H9 (cell line): Measurements from ENCODE around the gene SH3RF2. TPM values are rescaled to one million over a fixed set of nuclear protein-coding genes. Genes with fewer than 3 reads are reported as not detected.

Experiments
- DNase-seq: peaks from one replicate; pipeline ENCODE4 v3.0.0-alpha.2; 2017
- H2AFZ ChIP-seq: one replicate; pipeline ENCODE4 v1.6.1; 2013; ENCODE audit warnings: mild to moderate bottlenecking, low read length, control low read depth, moderate library complexity
- H2AK5ac ChIP-seq: 2 replicates; pipeline ENCODE4 v1.6.1; 2013; ENCODE audit warnings: low read length, control low read depth, mixed read lengths; ENCODE audit not compliant: insufficient read length
- H2BK120ac ChIP-seq: one replicate; pipeline ENCODE4 v1.6.1; 2013; ENCODE audit warnings: low read depth, mild to moderate bottlenecking, low read length, control low read depth, inconsistent platforms; ENCODE audit not compliant: poor library complexity, severe bottlenecking
- H2BK12ac ChIP-seq: 2 replicates; pipeline ENCODE4 v1.6.1; 2013; ENCODE audit warnings: low read length, control low read depth, mixed read lengths, low read depth; ENCODE audit not compliant: insufficient read length
- H2BK15ac ChIP-seq: 2 replicates; pipeline ENCODE4 v1.6.1; 2013; ENCODE audit warnings: low read depth, low read length, control low read depth
- H2BK20ac ChIP-seq: one replicate; pipeline ENCODE4 v1.6.1; 2013; ENCODE audit warnings: low read depth, mild to moderate bottlenecking, low read length, control low read depth, inconsistent platforms; ENCODE audit not compliant: poor library complexity, severe bottlenecking
- H2BK5ac ChIP-seq: 2 replicates; pipeline ENCODE4 v1.6.1; 2013; ENCODE audit warnings: low read length, control low read depth, mixed read lengths; ENCODE audit not compliant: insufficient read length
- H3K14ac ChIP-seq: 2 replicates; pipeline ENCODE4 v1.6.1; 2013; ENCODE audit warnings: low read length, control low read depth; ENCODE audit not compliant: insufficient read depth
- H3K18ac ChIP-seq: 2 replicates; pipeline ENCODE4 v1.6.1; 2013; ENCODE audit warnings: low read depth, mild to moderate bottlenecking, mixed read lengths, low read length, control low read depth; ENCODE audit not compliant: insufficient read length
- H3K23ac ChIP-seq: 2 replicates; pipeline ENCODE4 v1.6.1; 2013; ENCODE audit warnings: low read length, control low read depth, mixed read lengths, low read depth; ENCODE audit not compliant: insufficient read length
- H3K23me2 ChIP-seq: 2 replicates; pipeline ENCODE4 v1.6.1; 2013; ENCODE audit warnings: low read depth, mild to moderate bottlenecking, mixed read lengths, low read length, control low read depth; ENCODE audit not compliant: insufficient read length, poor library complexity, severe bottlenecking
- H3K27ac ChIP-seq: 2 replicates; pipeline ENCODE4 v1.5.1; 2013; ENCODE audit warnings: low read length, control low read depth, mixed read lengths, low read depth; ENCODE audit not compliant: insufficient read length
- H3K27me3 ChIP-seq: 2 replicates; pipeline ENCODE4 v1.6.1; 2013; ENCODE audit warnings: low read length, control low read depth, inconsistent platforms; ENCODE audit not compliant: insufficient read depth
- H3K4ac ChIP-seq: 2 replicates; pipeline ENCODE4 v1.6.1; 2013; ENCODE audit warnings: low read depth, mild to moderate bottlenecking, control low read depth, inconsistent platforms, low read length, moderate library complexity
- H3K4me1 ChIP-seq: 2 replicates; pipeline ENCODE4 v1.6.1; 2013; ENCODE audit warnings: low read length, control low read depth, inconsistent platforms; ENCODE audit not compliant: insufficient read depth
- H3K4me2 ChIP-seq: 2 replicates; pipeline ENCODE4 v1.6.1; 2013; ENCODE audit warnings: low read length, control low read depth, mixed read lengths; ENCODE audit not compliant: insufficient read length, insufficient read depth
- H3K56ac ChIP-seq: 2 replicates; pipeline ENCODE4 v1.6.1; 2013; ENCODE audit warnings: low read depth, mild to moderate bottlenecking, mixed read lengths, low read length, control low read depth; ENCODE audit not compliant: insufficient read length
- H3K79me1 ChIP-seq: 2 replicates; pipeline ENCODE4 v1.6.1; 2013; ENCODE audit warnings: low read depth, mild to moderate bottlenecking, moderate library complexity, low read length, control low read depth, inconsistent platforms; ENCODE audit not compliant: insufficient read depth, poor library complexity, severe bottlenecking
- H3K79me2 ChIP-seq: 2 replicates; pipeline ENCODE4 v1.6.1; 2013; ENCODE audit warnings: low read length, control low read depth, inconsistent platforms; ENCODE audit not compliant: insufficient read depth
- H3K9ac ChIP-seq: 2 replicates; pipeline ENCODE4 v1.6.1; 2013; ENCODE audit warnings: low read length, control low read depth, mixed read lengths; ENCODE audit not compliant: insufficient read length; ENCODE audit errors: extremely low read depth
- H3K9me3 ChIP-seq: one replicate; pipeline ENCODE4 v1.6.1; 2013; ENCODE audit warnings: low read depth, low read length, inconsistent platforms; ENCODE audit not compliant: control insufficient read depth
- H3T11ph ChIP-seq: one replicate; pipeline ENCODE4 v1.6.1; 2013; ENCODE audit warnings: mild to moderate bottlenecking, low read length, control low read depth, inconsistent platforms
- H4K20me1 ChIP-seq: one replicate; pipeline ENCODE4 v1.6.1; 2013; ENCODE audit not compliant: control insufficient read depth, insufficient read length, insufficient read depth
- H4K5ac ChIP-seq: 2 replicates; pipeline ENCODE4 v1.6.1; 2013; ENCODE audit warnings: low read depth, mild to moderate bottlenecking, mixed read lengths, low read length, control low read depth; ENCODE audit not compliant: insufficient read length
- H4K8ac ChIP-seq: replicated peaks from 2 replicates; pipeline ENCODE4 v1.6.1; 2013; ENCODE audit warnings: low read length, control low read depth, mixed read lengths, low read depth; ENCODE audit not compliant: insufficient read length
- H4K91ac ChIP-seq: 2 replicates; pipeline ENCODE4 v1.6.1; 2013; ENCODE audit warnings: low read depth, mild to moderate bottlenecking, moderate library complexity, mixed read lengths, low read length, control low read depth; ENCODE audit not compliant: insufficient read length
- H3K27ac Mint-ChIP-seq, 3 experiments: 2 replicates in 2 of 3; 3 replicates in 1 of 3; pipeline ENCODE4 v1.8.0; 2020 to 2021; ENCODE audit warnings: mixed read lengths in 3 of 3, mild to moderate bottlenecking in 1 of 3, moderate library complexity in 1 of 3
- H3K27me3 Mint-ChIP-seq: 2 replicates; pipeline ENCODE4 v1.8.0; 2021; ENCODE audit warnings: low read depth, mild to moderate bottlenecking, moderate library complexity, mixed read lengths
- H3K36me3 Mint-ChIP-seq, 3 experiments: 2 replicates in 2 of 3; 3 replicates in 1 of 3; pipeline ENCODE4 v1.8.0; 2020 to 2021; ENCODE audit warnings: low read depth in 3 of 3, mixed read lengths in 3 of 3; ENCODE audit not compliant: insufficient read depth in 1 of 3
- H3K4me1 Mint-ChIP-seq, 2 experiments: 2 replicates each; pipeline ENCODE4 v1.8.0; 2020; ENCODE audit warnings: mixed read lengths in 2 of 2
- H3K4me3 Mint-ChIP-seq, 2 experiments: 2 replicates in 1 of 2; 3 replicates in 1 of 2; pipeline ENCODE4 v1.8.0; 2020 to 2021; ENCODE audit warnings: mild to moderate bottlenecking in 2 of 2, mixed read lengths in 2 of 2, moderate library complexity in 1 of 2
- H3K9me3 Mint-ChIP-seq, 2 experiments: 2 replicates in 1 of 2; 3 replicates in 1 of 2; pipeline ENCODE4 v1.8.0; 2020; ENCODE audit warnings: mild to moderate bottlenecking in 2 of 2, mixed read lengths in 2 of 2, moderate library complexity in 1 of 2
- CTCF ChIP-seq: fragments of 200-600 bp; sonication (generic); conservative IDR thresholded peaks from 3 replicates; pipeline ENCODE4 v1.8.0; 2021; ENCODE audit warnings: antibody characterized with exemption, mild to moderate bottlenecking
- WGBS: extraction: QIAGEN DNeasy Blood & Tissue Kit; methylation state at CpG from one replicate; pipeline ENCODE4 v1.1.7; 2013; ENCODE audit warnings: missing lambda C conversion rate, low lambda C conversion rate, mixed read lengths; ENCODE audit not compliant: insufficient read length; ENCODE audit errors: extremely low coverage; 5-methylcytosine and 5-hydroxymethylcytosine counted together
- total RNA-seq: library from RNA; stranded (reverse); gene quantifications from 2 replicates; pipeline ENCODE4 v1.2.1, GENCODE V29; 2021

Gene SH3RF2
- total RNA-seq, 1 experiment from 2014 or later, result 0.66 TPM

DNA sequence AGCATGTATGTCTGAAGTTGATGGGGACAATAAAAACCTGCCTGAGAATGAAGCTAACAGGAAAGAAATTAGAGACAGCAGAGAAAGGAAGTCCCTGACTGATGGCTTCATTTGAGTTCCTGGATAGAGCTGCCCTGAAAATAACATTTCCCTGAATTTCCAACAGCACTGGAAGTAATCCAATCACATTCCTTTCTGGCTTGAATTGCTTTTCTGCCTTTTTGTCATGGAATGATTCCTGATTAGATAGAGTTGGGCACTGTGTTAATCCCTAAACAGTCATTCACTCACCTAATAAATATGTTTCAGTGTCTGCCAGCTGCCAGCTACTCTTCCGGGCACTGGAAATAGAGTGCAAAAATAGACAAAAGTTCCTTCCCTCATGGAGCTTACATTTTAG is 30.0 kb upstream of the SH3RF2 start:
- H3K23ac ChIP-seq, result no peak overlapping the region
- no peak overlapping the region for H2AFZ ChIP-seq
- H3K27ac Mint-ChIP-seq, result no peak overlapping the region

More for the DNA sequence above, 30.0 kb upstream of the SH3RF2 start:
- Histone ChIP-seq H3K27me3 (no peaks in the 10 kb centered on the region), H3K4me2 (no peak overlapping the region), H3K4ac (no peak overlapping the region), H4K5ac (no peak overlapping the region), H3K56ac (no peak overlapping the region), H2BK15ac (no peak overlapping the region), H3K18ac (no peak overlapping the region), H3K27ac (no peak overlapping the region), H3K4me1 (no peaks in the 10 kb centered on the region), H4K20me1 (no peaks in the 10 kb centered on the region), H3K23me2 (no peaks in the 10 kb centered on the region), H2BK20ac (no peak overlapping the region), H3K79me1 (no peaks in the 10 kb centered on the region), H3K9me3 (no peaks in the 10 kb centered on the region), H2BK120ac (no peak overlapping the region), H3T11ph (no peak overlapping the region), H3K79me2 (no peaks in the 10 kb centered on the region), H4K8ac (no peak overlapping the region), H2BK12ac (no peak overlapping the region), H2AK5ac (no peak overlapping the region), H3K9ac (no peak overlapping the region), H4K91ac (no peak overlapping the region), H2BK5ac (no peak overlapping the region), H3K14ac (no peak overlapping the region)
- H3K4me3 Mint-ChIP-seq, result no peak overlapping the region
- no peaks in the 10 kb centered on the region for H3K9me3 Mint-ChIP-seq
- peaks cover 1% of the 10 kb centered on the region; the same call in 1 of the 2 replicates for H3K27me3 Mint-ChIP-seq
- DNase-seq, result no peak
- peaks cover 4% of the 10 kb centered on the region in 2 experiments for H3K4me1 Mint-ChIP-seq
- no peak for TF ChIP-seq CTCF
- WGBS, result no CpG with 5 or more reads among the region's 1 CpG
- no peaks in the 10 kb centered on the region for H3K36me3 Mint-ChIP-seq
